Erythroblast (primary cell): ENCODE results near the gene C22orf42.

ENCODE experiments used
- GATA1 ChIP-seq: IDR thresholded peaks from 2 replicates; pipeline ENCODE4 v1.6.1; 2011; ENCODE audit warnings: low read depth, mild to moderate bottlenecking, control low read depth, low read length, moderate library complexity
- POLR2A ChIP-seq: IDR thresholded peaks from 2 replicates; pipeline ENCODE4 v1.6.1; 2011; ENCODE audit warnings: mild to moderate bottlenecking, low read length

DNA sequence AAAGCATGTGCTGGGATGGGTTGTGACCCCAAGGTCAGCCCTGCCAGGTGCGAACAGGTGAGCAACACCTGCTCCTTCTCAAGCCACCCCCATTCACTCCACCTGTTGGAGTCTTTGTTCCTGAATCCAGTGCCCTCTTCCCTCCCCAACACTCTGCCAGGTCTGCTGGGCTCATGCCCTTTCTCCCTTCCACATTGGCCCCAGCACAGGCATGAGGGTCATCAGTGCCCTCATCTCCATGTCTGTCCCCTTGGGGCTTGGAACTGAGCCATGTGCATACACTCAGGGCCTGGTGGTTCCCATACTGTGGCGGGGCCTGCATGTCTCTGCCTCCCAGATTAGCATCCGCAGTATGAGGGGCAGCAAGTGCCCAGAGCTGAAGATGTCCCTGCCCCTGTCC, 26.7 kb upstream of the C22orf42 start:
- TF ChIP-seq POLR2A (no peak), GATA1 (no peak)
